Activated CD8-positive, alpha-beta memory T cell treated with anti-CD3 and anti-CD28 coated beads, Interleukin-2, amount 10 ng/mL, durations not matched to agents 7 days and 5 days (primary cell): ENCODE results near the gene ZMIZ1. TPM values are rescaled to one million over a fixed set of nuclear protein-coding genes. Genes with fewer than 3 reads are reported as not detected.

Experiments used
- ATAC-seq: fragments of 150-1000 bp; cut with Tn5 transposase; one replicate; pipeline ENCODE4 v1.10.0; 2021; ENCODE audit warnings: moderate library complexity
- CTCF ChIA-PET: fragments of 350-600 bp; sonication (Branson Sonifier 250); formaldehyde crosslinking; loops from one replicate; lab custom pipeline; 2021; ENCODE audit warnings: antibody characterized with exemption; lab: Charles Lee
- DNase-seq: peaks from one replicate; pipeline ENCODE4 v3.0.0-alpha.2; 2020
- H3K27ac Mint-ChIP-seq: one replicate; pipeline ENCODE4 v1.8.0; 2021; ENCODE audit warnings: mild to moderate bottlenecking, mixed read lengths
- H3K27me3 Mint-ChIP-seq: one replicate; pipeline ENCODE4 v1.8.0; 2021; ENCODE audit warnings: mixed read lengths
- H3K36me3 Mint-ChIP-seq: one replicate; pipeline ENCODE4 v1.8.0; 2021; ENCODE audit warnings: mild to moderate bottlenecking, mixed read lengths
- H3K4me1 Mint-ChIP-seq: one replicate; pipeline ENCODE4 v1.8.0; 2021; ENCODE audit warnings: mixed read lengths
- H3K4me3 Mint-ChIP-seq: one replicate; pipeline ENCODE4 v1.8.0; 2021; ENCODE audit warnings: mild to moderate bottlenecking, moderate library complexity, mixed read lengths
- H3K9me3 Mint-ChIP-seq: one replicate; pipeline ENCODE4 v1.8.0; 2022; ENCODE audit warnings: low read depth, mixed read lengths
- total RNA-seq, 2 experiments: library from RNA; stranded (reverse); gene quantifications; one replicate each; pipeline ENCODE4 v1.2.3, GENCODE V29; 2021

The ZMIZ1 gene
- total RNA-seq, 2 experiments from 2014 or later: 52.7 to 71.5 TPM

- H3K9me3 Mint-ChIP-seq: no peaks in the 10 kb centered on the region
- DNase-seq (no peak), ATAC-seq (no peak)
- CTCF ChIA-PET: no interaction called here
- peaks cover 8% of the 10 kb centered on the region for H3K4me1 Mint-ChIP-seq
- no peak overlapping the region for H3K27ac Mint-ChIP-seq
- H3K27me3 Mint-ChIP-seq: peaks cover 20% of the 10 kb centered on the region
- H3K4me3 Mint-ChIP-seq: no peak overlapping the region
- H3K36me3 Mint-ChIP-seq: no peaks in the 10 kb centered on the region
Measured at GRCh38 chr10:79042639-79043411, 25.9 kb upstream of the ZMIZ1 start.

GRCh38 chr10:79044036-79044632, 24.6 kb upstream of the ZMIZ1 start:
- CTCF ChIA-PET: interaction anchor here (1.3 to 1.4 kb wide), 2 partner anchors 70 to 152 kb away, joined by 3 to 9 read pairs; no protein-coding TSS in a partner anchor

GRCh38 chr10:79044846-79045245, 23.9 kb upstream of the ZMIZ1 start:
- H3K27ac Mint-ChIP-seq: no peak overlapping the region
- no peak overlapping the region for H3K4me3 Mint-ChIP-seq
- H3K4me1 Mint-ChIP-seq: peaks cover 22% of the 10 kb centered on the region
- CTCF ChIA-PET: interaction anchor here (1.3 to 1.4 kb wide), 2 partner anchors 70 to 151 kb away, joined by 3 to 9 read pairs; no protein-coding TSS in a partner anchor
- no peaks in the 10 kb centered on the region for H3K9me3 Mint-ChIP-seq
- H3K36me3 Mint-ChIP-seq: no peaks in the 10 kb centered on the region
- DNase-seq (no peak), ATAC-seq (no peak)
- peaks cover 16% of the 10 kb centered on the region for H3K27me3 Mint-ChIP-seq

More at GRCh38 chr10:79044036-79044632, 24.6 kb upstream of the ZMIZ1 start:
- DNase-seq: no peak
- Mint-ChIP-seq H3K9me3 (no peaks in the 10 kb centered on the region), H3K36me3 (no peaks in the 10 kb centered on the region), H3K4me1 (peaks cover 19% of the 10 kb centered on the region), H3K27ac (no peak overlapping the region), H3K4me3 (no peak overlapping the region), H3K27me3 (peaks cover 20% of the 10 kb centered on the region)
- no peak for ATAC-seq

- no peak overlapping the region for H3K4me3 Mint-ChIP-seq
- H3K27me3 Mint-ChIP-seq: peaks cover 14% of the 10 kb centered on the region
- peaks cover 26% of the 10 kb centered on the region for H3K4me1 Mint-ChIP-seq
- no peak overlapping the region for H3K27ac Mint-ChIP-seq
- no peak for ATAC-seq
- no peak for DNase-seq
- CTCF ChIA-PET: interaction anchor here (1.4 kb wide), 1 partner anchor 150 kb away, joined by 9 read pairs; no protein-coding TSS in a partner anchor
- no peaks in the 10 kb centered on the region for H3K36me3 Mint-ChIP-seq
- no peaks in the 10 kb centered on the region for H3K9me3 Mint-ChIP-seq
Measured at GRCh38 chr10:79045566-79046175, 23.1 kb upstream of the ZMIZ1 start.

- Mint-ChIP-seq H3K9me3 (no peaks in the 10 kb centered on the region), H3K4me3 (no peak overlapping the region), H3K27ac (no peak overlapping the region), H3K4me1 (peaks cover 28% of the 10 kb centered on the region), H3K27me3 (peaks cover 8% of the 10 kb centered on the region), H3K36me3 (no peaks in the 10 kb centered on the region)
- no peak for ATAC-seq
- no peak for DNase-seq
- CTCF ChIA-PET: interaction anchor here (1.3 kb wide), 1 partner anchor 148 kb away, joined by 3 read pairs; no protein-coding TSS in a partner anchor
Measured at GRCh38 chr10:79046326-79046725, 22.4 kb upstream of the ZMIZ1 start.

DNA sequence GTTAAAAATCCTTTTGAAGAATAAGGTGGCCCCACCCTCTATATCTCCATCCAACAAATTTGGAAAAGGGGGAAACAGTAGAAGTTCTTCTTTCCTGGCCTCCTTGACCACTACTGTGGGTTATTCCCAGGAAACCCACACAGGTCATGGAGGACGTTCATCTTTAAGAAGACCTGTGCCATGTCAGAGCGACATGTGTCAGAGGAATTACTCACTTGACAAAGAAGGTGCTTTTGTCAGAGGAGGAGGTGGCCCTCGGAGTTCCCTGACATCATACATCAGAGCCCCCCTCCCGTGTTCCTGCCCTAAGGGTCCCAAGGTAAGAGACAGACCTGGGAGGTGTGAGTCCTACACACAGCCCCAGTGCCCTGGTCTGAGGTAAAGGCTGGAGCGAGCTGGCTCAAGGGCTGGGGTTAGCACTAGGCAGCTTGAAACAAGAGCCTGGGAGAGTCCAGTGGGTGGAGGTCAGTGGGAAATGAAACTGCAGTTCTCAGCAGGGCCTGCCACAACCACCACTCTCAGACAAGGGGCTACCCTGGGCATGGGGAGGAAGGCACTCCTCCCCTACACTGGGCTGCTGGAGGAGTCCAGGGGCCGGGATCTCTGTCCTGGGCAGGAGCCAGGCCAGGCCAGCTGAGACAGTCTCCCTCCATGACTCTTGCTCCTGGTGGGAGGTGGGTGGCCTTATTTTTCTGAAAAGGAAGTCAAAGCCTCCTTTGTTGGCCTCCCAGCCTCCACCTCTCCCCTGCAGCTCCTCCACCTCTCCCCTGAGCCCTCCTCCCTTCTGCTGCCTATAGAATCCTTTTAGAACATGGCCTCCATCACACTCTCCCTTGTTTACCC, 21.8 kb upstream of the ZMIZ1 start:
- Mint-ChIP-seq H3K4me3 (no peak overlapping the region), H3K9me3 (no peaks in the 10 kb centered on the region), H3K4me1 (peaks cover 28% of the 10 kb centered on the region), H3K27me3 (peaks cover 3% of the 10 kb centered on the region), H3K36me3 (no peaks in the 10 kb centered on the region), H3K27ac (peak overlapping the region; percentile 94)
- no peak for ATAC-seq
- CTCF ChIA-PET: interaction anchor here (1.3 to 2.3 kb wide), 4 partner anchors 21 to 147 kb away, joined by 3 to 10 read pairs (median 4); partner anchors contain the start of gene ZMIZ1
- DNase-seq: no peak

- H3K27ac Mint-ChIP-seq: peak overlapping the region; percentile 94
- ATAC-seq: no peak
- no peak for DNase-seq
- no peaks in the 10 kb centered on the region for H3K9me3 Mint-ChIP-seq
- H3K27me3 Mint-ChIP-seq: no peaks in the 10 kb centered on the region
- CTCF ChIA-PET: interaction anchor here (1.3 to 2.3 kb wide), 4 partner anchors 21 to 147 kb away, joined by 3 to 10 read pairs (median 4); partner anchors contain the start of gene ZMIZ1
- H3K4me1 Mint-ChIP-seq: peaks cover 28% of the 10 kb centered on the region
- H3K36me3 Mint-ChIP-seq: no peaks in the 10 kb centered on the region
- no peak overlapping the region for H3K4me3 Mint-ChIP-seq
Measured at GRCh38 chr10:79047584-79047874, 21.2 kb upstream of the ZMIZ1 start.

DNA sequence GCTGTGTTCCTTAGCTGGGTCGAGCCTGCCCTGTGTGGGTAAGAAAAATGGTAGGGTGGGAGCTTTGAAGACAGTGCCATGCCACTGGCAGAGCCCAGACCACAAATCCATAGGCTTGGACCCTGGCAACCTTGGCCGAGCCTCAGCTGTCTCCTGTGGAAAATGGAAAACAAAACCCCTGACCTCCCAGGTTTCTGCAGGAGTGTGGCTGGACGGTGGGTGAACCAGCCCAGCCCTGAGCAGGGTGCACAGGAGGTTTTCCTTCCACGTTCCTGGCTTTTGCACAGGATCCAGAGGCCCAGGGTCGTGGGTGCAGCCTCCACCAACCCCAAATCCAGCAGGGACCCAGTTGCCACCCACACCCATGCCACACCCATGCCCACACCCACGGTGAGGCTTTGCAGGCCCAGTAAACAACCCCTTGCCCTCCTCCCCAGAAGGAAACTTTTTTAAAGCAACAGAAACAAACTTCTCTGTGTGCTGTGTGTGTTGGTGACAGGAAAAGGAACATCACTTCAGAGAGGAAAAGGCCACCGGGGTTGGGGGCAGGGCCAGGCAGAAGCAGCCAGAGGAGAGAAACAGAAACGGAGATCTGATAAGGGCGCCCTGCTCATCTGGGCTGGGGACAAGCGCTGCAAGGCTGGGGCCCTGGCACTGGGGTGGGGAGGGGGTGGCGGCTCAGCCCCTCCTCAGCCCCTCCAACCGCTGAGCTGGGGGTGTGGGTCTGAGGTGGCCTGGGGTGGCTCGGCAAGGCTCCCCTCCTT, 20.7 kb upstream of the ZMIZ1 start:
- DNase-seq: peak; percentile 83
- ATAC-seq: peak; percentile 95
- Mint-ChIP-seq H3K4me1 (peaks cover 28% of the 10 kb centered on the region), H3K4me3 (peak overlapping the region; percentile 52), H3K9me3 (no peaks in the 10 kb centered on the region), H3K27ac (peak overlapping the region; percentile 94), H3K36me3 (no peaks in the 10 kb centered on the region), H3K27me3 (no peaks in the 10 kb centered on the region)
- CTCF ChIA-PET: interaction anchor here (1.3 to 2.3 kb wide), 4 partner anchors 20 to 146 kb away, joined by 3 to 10 read pairs (median 4); partner anchors contain the start of gene ZMIZ1

GRCh38 chr10:79048639-79049550, 19.9 kb upstream of the ZMIZ1 start:
- peak overlapping the region; percentile 46 for H3K4me3 Mint-ChIP-seq
- no peaks in the 10 kb centered on the region for H3K27me3 Mint-ChIP-seq
- no peak for ATAC-seq
- no peak for DNase-seq
- H3K4me1 Mint-ChIP-seq: peaks cover 28% of the 10 kb centered on the region
- H3K9me3 Mint-ChIP-seq: no peaks in the 10 kb centered on the region
- no peaks in the 10 kb centered on the region for H3K36me3 Mint-ChIP-seq
- peak overlapping the region; percentile 94 for H3K27ac Mint-ChIP-seq
- CTCF ChIA-PET: interaction anchor here (1.5 to 2.3 kb wide), 4 partner anchors 19 to 147 kb away, joined by 4 to 10 read pairs (median 4); partner anchors contain the start of gene ZMIZ1

DNA sequence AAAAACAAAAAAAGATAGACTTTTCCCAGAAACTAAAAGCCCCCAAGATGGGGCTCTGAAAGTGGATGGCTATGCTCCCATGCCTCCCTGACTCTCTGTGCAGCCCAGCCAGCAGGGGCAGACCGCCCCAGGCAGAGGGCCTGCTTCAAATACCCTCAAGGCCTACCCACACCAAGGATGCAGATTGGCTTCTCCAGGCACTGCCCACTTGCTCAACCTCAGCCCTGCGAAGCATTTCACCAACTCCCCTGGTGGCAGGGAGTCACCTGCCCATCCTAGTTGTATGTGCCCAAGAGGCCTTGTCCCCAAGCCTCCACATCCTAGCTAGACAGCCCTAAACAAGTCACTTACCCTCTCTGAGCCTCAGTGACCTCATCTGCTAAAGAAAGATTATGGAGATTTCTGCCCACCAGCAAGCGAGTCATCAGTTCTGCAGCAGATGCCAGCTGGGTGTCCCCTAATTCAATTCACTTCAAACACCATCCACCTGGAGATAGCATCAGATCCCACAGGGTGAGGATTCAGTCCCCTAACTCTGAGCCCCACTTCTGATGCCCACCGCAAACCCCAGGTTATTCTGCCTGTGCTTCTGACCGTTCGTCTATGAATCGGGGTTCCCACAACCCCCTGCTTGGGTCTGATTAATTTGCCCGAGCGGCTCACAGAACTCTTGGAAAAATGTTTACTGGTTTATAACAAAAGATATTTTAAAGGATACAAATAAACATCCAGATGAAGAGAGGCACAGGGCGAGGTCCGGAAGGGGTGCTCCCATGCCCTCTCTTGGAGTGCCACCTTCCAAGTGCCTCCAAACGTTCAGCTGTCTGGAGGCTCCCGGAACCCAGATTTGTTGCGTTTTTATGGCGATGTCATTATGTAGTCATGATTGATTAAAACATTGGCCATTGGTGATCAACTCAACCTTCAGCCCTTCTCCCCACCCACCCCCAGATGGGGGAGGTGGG, 18.6 kb upstream of the ZMIZ1 start:
- CTCF ChIA-PET: interaction anchor here (0.9 to 1.7 kb wide), 2 partner anchors 9 to 145 kb away, joined by 4 read pairs; no protein-coding TSS in a partner anchor
- ATAC-seq: no peak

More for the DNA sequence above, 18.6 kb upstream of the ZMIZ1 start:
- DNase-seq: no peak
- H3K9me3 Mint-ChIP-seq: no peaks in the 10 kb centered on the region
- H3K4me1 Mint-ChIP-seq: peaks cover 28% of the 10 kb centered on the region
- no peaks in the 10 kb centered on the region for H3K27me3 Mint-ChIP-seq
- no peaks in the 10 kb centered on the region for H3K36me3 Mint-ChIP-seq
- H3K4me3 Mint-ChIP-seq: no peak overlapping the region
- peak overlapping the region; percentile 40 for H3K27ac Mint-ChIP-seq
